Measurements from ENCODE around the gene PMAIP1. TPM values are rescaled to one million over a fixed set of nuclear protein-coding genes. Genes with fewer than 3 reads are reported as not detected.

The PMAIP1 gene
- total and polyA plus RNA-seq, 10 donors, result 2.7 to 10.1 (median 6.3) TPM

- no peak overlapping the region for H3K27ac ChIP-seq
- intact Hi-C loops (cut with DNase I; ENCODE audit: low total_unique reads), result no loop called here
- no peaks in the 10 kb centered on the region for H3K9me3 ChIP-seq
- H3K27me3 ChIP-seq (replicated peaks in 1 of 7), result no peaks in the 10 kb centered on the region
- no peaks in the 10 kb centered on the region for H3K4me1 ChIP-seq
- TF ChIP-seq POLR2A (IDR thresholded peaks at IDR 0.05) (no peak), POLR2AphosphoS5 (IDR thresholded peaks at IDR 0.05) (no peak), CTCF (IDR thresholded peaks at IDR 0.05 in 8 of 11, conservative IDR thresholded peaks at IDR 0.05 in 3 of 11) (no peak)
- DNase-seq, result no peak
- 59 to 76% (median 70%) methylated on average over 6 of the region's 6 CpGs for WGBS, 5 donors
- H3K36me3 ChIP-seq, result no peaks in the 10 kb centered on the region
- H3K4me3 ChIP-seq, result no peak overlapping the region
These were observed 50.6 kb downstream of the PMAIP1 start for GRCh38 chr18:59950215-59950944.

DNA sequence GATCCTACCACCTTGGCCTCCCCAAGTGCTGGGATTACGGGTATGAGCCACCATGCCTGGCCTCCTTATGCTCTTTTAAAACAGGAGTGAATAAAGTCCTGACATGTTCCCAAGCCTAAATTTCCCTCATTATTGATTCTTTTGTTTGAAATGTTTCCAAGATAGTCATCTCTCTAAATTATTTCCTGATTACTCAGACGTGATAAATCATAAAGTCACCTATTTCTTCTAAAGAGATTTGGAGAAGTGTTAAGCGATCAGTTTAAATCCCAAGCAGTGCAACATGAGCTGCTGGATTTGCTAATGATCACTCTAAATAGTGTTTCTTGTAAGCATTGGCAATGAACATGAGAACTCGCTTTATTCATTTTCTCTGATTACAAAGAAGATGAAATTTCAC is 51.8 kb downstream of the PMAIP1 start:
- Histone ChIP-seq H3K27me3 (replicated peaks in 1 of 7) (no peaks in the 10 kb centered on the region), H3K9me3 (no peaks in the 10 kb centered on the region), H3K36me3 (no peaks in the 10 kb centered on the region), H3K27ac (no peak overlapping the region), H3K4me1 (no peaks in the 10 kb centered on the region), H3K4me3 (no peak overlapping the region)
- no peak for DNase-seq
- TF ChIP-seq CTCF (IDR thresholded peaks at IDR 0.05 in 8 of 11, conservative IDR thresholded peaks at IDR 0.05 in 3 of 11) (no peak), POLR2A (IDR thresholded peaks at IDR 0.05) (no peak), POLR2AphosphoS5 (IDR thresholded peaks at IDR 0.05) (no peak)
- intact Hi-C loops (cut with DNase I; ENCODE audit: low total_unique reads), result no loop called here
- 86 to 93% (median 91%) methylated on average over 4 of the region's 4 CpGs for WGBS, 5 donors

DNA sequence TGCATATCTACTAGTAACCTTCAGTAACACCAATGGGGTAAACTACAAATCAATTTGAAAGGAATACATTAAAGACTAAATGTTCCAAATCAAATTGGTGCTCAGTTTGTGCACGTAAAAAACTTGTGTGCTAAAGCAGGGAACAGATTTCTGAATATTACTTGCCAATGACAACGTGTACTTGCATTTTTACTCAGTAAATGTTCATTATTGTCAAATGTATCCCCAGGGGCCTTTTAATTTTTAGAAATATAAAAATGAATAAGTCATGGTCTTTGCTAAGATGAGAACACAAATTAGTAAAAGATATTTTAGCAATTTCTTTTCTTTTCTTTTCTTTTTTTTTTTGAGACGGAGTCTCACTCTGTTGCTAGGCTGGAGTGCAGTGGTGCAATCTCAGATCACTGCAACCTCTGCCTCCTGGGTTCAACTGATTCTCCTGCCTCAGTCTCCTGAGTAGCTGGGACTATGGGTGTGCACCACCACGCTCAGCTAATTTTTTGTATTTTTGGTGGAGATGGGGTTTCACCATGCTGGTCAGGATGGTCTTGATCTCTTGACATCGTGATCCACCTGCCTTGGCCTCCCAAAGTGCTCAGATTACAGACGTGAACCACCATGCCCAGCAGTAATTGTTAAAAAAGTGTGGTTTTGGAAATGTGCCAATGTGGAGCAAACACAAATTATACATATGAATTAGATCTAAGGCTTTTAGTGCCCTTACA is 52.6 kb downstream of the PMAIP1 start:
- H3K4me3 ChIP-seq, result no peak overlapping the region
- no peaks in the 10 kb centered on the region for H3K36me3 ChIP-seq
- H3K9me3 ChIP-seq, result no peaks in the 10 kb centered on the region
- WGBS, 5 donors, result 66 to 80% (median 71%) methylated on average over 6 of the region's 6 CpGs
- H3K27me3 ChIP-seq (replicated peaks in 1 of 7), result no peaks in the 10 kb centered on the region
- no peak overlapping the region for H3K27ac ChIP-seq
- intact Hi-C loops (cut with DNase I; ENCODE audit: low total_unique reads), result no loop called here
- TF ChIP-seq CTCF (IDR thresholded peaks at IDR 0.05 in 8 of 11, conservative IDR thresholded peaks at IDR 0.05 in 3 of 11) (no peak), POLR2A (IDR thresholded peaks at IDR 0.05) (no peak), POLR2AphosphoS5 (IDR thresholded peaks at IDR 0.05) (no peak)
- H3K4me1 ChIP-seq, result no peaks in the 10 kb centered on the region
- no peak for DNase-seq

Other genes with a start within 250 kb of the PMAIP1 start
- gene CCBE1, start 202.6 kb upstream of the PMAIP1 start, total RNA-seq, result under 1 TPM; 0.06 to 0.93 (median 0.26) TPM
- gene CCBE1, start 202.6 kb upstream of the PMAIP1 start, polyA plus RNA-seq, result under 1 TPM; 0.10 to 0.21 (median 0.11) TPM

All from spleen (tissue), 11 donors.